HG03521 (cell line): ENCODE data around the gene DYNC2I2.
"Not testable (repeated sequence)": the region's sequence is repeated elsewhere in the genome, so short reads cannot be mapped to it uniquely, and the experiment has no call there.

ENCODE experiments used
- ATAC-seq: cut with Tn5 transposase; IDR thresholded peaks from one replicate; pipeline ENCODE4 v1.9.1; 2021; ENCODE audit warnings: mild to moderate bottlenecking, moderate library complexity; ENCODE audit not compliant: unreplicated experiment

Gene DYNC2I2

GRCh38 chr9:128687453-128687852 is 30.8 kb upstream of the DYNC2I2 start:
- ATAC-seq, result no peak

- no peak for ATAC-seq
These were observed 29.2 kb upstream of the DYNC2I2 start for GRCh38 chr9:128685636-128686489.

- no peak for ATAC-seq
These were observed 27.9 kb upstream of the DYNC2I2 start for GRCh38 chr9:128684325-128685199.

GRCh38 chr9:128684065-128684324 is 27.3 kb upstream of the DYNC2I2 start:
- ATAC-seq, result no peak

GRCh38 chr9:128683340-128684064 is 26.9 kb upstream of the DYNC2I2 start:
- ATAC-seq, result no peak

GRCh38 chr9:128677794-128678193 is 21.1 kb upstream of the DYNC2I2 start:
- ATAC-seq, result no peak

- ATAC-seq, result no peak
These were observed 18.7 kb upstream of the DYNC2I2 start for GRCh38 chr9:128675382-128675781.

- no peak for ATAC-seq
These were observed 13.1 kb upstream of the DYNC2I2 start for GRCh38 chr9:128669786-128670185.

GRCh38 chr9:128666481-128666941 is 9.9 kb upstream of the DYNC2I2 start:
- ATAC-seq, result not testable (repeated sequence)

GRCh38 chr9:128657796-128658195 is 1.1 kb upstream of the DYNC2I2 start:
- no peak for ATAC-seq

- ATAC-seq, result no peak
These were observed 677 bp upstream of the DYNC2I2 start for GRCh38 chr9:128657344-128657704.

- no peak for ATAC-seq
These were observed 2.2 kb downstream of the DYNC2I2 start for GRCh38 chr9:128654481-128654880.

- no peak for ATAC-seq
These were observed 2.7 kb downstream of the DYNC2I2 start for GRCh38 chr9:128653908-128654307.

GRCh38 chr9:128651798-128652197 is 4.8 kb downstream of the DYNC2I2 start:
- no peak for ATAC-seq

- ATAC-seq, result not testable (repeated sequence)
These were observed 8.4 kb downstream of the DYNC2I2 start for GRCh38 chr9:128648206-128648605.

- ATAC-seq, result no peak
These were observed 12.9 kb downstream of the DYNC2I2 start for GRCh38 chr9:128643519-128644300.

- no peak for ATAC-seq
These were observed 13.9 kb downstream of the DYNC2I2 start for GRCh38 chr9:128642675-128643245.

- ATAC-seq, result no peak
These were observed 16.0 kb downstream of the DYNC2I2 start for GRCh38 chr9:128640603-128641002.

GRCh38 chr9:128638580-128638979 is 18.1 kb downstream of the DYNC2I2 start:
- ATAC-seq, result no peak

GRCh38 chr9:128637656-128638055 is 19.0 kb downstream of the DYNC2I2 start:
- ATAC-seq, result no peak
